HepG2 (cell line): Measurements from ENCODE around the gene LRPAP1.

Source experiments
- ARNT ChIP-seq: fragments of 450-650 bp; IDR thresholded peaks from 2 replicates; pipeline ENCODE4 v1.6.1; 2017
- CTCF ChIP-seq: sonication (generic); formaldehyde crosslinking; IDR thresholded peaks from 2 replicates; pipeline ENCODE4 v1.5.0; 2020; ENCODE audit warnings: mild to moderate bottlenecking, missing genetic modification reagents, moderate library complexity
- POLR2AphosphoS5 ChIP-seq: IDR thresholded peaks from 2 replicates; pipeline ENCODE4 v1.6.1; 2012; ENCODE audit warnings: low read depth, low read length
- PRPF4 ChIP-seq: fragments of 200-400 bp; formaldehyde crosslinking; IDR thresholded peaks from 2 replicates; pipeline ENCODE4 v1.6.1; 2016; ENCODE audit warnings: low read length, low read depth; ENCODE audit not compliant: poor library complexity, severe bottlenecking

DNA sequence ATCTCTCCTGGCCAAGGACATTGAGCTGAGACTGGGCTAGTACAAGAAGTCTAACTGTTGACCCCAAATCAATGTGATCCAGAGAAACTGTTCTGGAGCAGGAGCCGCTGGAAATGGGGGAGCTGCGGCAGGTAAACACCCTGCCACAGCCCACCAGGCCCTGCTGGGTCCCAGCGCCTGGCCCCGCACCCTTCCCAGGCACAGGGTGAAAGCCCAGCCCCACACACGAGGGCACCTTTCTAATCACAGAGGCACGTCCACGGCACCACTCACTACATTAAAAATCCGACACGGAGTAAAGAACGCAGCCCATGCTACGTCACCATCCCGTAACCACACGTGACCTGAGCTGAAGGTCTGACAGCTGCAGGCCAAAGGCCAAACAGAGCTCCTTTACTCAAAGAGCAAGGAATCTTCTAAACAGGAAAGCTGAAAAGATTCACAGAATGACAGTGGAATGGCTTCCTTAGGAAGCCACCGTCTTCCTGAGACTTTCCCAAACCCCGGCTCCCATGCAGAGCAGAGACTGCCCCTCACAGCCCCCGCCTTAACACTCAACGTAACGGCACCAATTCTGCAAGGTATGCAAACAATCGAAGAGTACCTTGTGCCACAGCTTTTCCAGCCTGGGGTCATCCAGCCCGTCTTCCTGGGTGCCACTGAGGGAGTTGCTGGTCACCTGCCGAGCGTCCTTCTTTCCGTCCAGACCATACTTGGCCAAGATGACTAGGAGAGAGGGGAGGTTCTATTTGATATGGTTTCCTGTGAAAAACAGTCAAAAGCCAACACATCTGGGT is 12.6 kb downstream of the LRPAP1 start:
- TF ChIP-seq CTCF (CRISPR knock-in tag) (no peak), POLR2AphosphoS5 (no peak), PRPF4 (no peak), ARNT (no peak)
